HG02798 (cell line): ENCODE data around the gene CSNK1E.

Experiments used
- ATAC-seq: cut with Tn5 transposase; IDR thresholded peaks from one replicate; pipeline ENCODE4 v1.9.1; 2021; ENCODE audit warnings: mild to moderate bottlenecking; ENCODE audit not compliant: unreplicated experiment, poor library complexity

Gene CSNK1E

DNA sequence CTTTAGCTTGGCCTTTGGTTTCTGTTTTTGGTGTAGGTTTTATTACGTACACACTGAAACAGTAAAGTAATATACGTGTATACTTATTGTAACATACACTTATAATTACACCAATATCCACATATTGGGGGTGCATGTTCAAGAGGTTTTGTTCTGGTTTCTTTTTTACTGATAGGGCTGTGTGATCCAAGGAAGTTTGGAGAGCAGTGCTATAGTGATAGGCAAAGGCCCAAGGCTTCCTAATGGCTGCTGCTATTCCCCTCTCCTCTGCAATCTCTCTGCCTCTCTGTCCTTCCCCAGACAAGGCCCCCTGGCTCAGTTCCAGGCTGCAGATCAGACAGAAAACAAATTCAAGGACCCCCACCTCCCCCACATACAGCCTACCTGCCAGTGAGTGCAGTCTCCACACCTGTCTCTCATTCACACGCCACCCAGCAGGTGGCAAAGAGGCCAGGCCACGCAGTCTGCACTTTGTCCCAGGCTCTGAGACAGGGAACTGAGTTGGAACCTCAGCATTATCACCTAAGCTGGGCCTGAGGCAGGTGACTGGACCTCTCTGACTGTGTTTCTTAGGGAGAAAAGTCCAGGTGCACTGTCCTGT lies 59.5 kb downstream of the CSNK1E start:
- no peak for ATAC-seq

DNA sequence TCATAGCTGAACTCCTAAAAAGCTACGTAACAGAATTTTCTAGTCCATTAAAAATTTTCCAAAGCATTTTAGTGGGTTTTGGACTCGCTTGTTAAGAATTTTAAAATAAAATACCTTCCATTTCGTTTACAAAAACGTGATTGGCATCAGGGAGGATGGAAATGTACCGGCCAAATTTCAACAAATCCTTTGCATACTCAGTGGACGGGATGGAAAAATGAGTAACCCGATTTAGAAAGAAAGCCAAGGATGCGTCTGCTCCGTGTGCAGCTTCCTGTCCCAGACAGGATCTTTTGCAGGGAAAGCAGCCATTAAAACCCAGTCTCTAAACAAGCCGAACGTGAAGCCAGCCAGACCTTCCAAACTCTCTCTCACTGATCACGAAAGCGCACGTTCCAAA lies 60.1 kb downstream of the CSNK1E start:
- no peak for ATAC-seq

DNA sequence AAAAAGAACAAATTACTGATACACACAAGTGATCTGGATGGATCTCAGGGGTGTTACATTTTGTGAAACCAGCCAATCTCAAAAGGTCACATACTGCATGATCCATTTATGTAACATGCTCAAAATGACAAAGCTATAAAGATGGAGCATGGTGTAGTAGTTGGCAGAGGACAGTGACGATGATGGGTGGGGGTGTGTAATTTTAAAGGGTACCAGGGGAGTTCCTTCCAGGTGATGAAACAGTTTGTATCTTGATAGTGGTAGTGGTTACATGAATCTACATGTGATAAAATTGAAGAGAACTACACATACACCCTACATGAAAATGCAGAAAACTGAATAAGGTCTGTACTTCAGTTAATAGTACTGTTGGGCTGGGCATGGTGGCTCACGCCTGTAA lies 61.5 kb downstream of the CSNK1E start:
- ATAC-seq = no peak

GRCh38 chr22:38251341-38251692 lies 65.9 kb downstream of the CSNK1E start:
- ATAC-seq = no peak

DNA sequence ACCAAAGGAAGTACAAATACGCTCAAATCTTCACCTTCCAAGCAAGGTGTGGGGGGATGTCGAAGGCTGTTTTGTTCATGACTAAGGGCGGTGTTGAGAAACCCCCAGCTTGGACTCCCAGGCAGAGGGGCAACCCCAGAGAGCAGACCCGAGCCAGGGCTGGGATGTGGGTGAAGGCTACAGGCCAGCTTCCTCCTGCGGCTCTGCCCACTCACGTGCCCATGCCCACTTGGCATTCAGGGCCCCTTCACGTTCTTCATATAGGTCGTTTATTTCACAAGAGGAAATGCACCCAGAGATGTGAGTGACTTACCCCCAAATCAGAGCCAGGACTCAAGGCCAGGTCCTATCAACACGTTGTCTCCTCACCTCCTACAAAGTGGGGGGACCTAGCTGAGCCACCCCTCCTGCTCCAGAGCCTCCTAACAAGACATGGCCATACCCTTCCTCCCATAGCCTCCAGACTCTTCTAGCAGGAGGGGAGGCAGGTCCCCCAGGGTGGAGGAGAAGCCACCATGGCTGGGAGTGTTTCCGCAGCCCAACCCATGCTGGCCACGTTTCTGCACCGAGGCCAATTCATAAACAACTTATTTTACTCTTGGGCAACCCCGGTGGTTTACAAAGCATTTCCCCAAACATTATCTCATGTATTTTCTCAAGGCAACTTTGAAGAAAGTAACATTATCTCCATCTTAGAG lies 66.4 kb downstream of the CSNK1E start:
- no peak for ATAC-seq

- ATAC-seq = no peak
These were observed 67.2 kb downstream of the CSNK1E start for GRCh38 chr22:38249803-38250642.

GRCh38 chr22:38249301-38249700 lies 67.9 kb downstream of the CSNK1E start:
- no peak for ATAC-seq

- no peak for ATAC-seq
These were observed 69.0 kb downstream of the CSNK1E start for GRCh38 chr22:38248280-38248679.

DNA sequence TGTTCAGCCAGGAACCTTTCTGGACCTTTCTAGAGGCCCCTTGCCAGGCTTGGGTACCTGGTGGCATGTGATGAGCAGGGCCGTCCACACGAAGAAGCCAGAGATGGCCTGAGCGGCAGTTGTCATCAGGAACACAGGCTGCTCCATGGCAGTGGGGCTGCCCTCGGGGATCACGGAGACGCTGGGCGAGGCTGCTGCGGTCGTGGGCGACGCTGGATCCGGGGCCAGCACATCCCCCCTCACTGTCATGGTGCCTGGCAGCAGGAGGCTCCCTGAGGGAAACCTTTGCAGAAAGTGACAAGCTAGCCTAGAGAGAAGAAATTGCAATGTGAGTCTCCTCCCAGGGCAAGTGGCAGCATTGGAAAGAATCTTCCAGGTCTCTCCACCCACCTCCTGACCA lies 69.5 kb downstream of the CSNK1E start:
- ATAC-seq = no peak

DNA sequence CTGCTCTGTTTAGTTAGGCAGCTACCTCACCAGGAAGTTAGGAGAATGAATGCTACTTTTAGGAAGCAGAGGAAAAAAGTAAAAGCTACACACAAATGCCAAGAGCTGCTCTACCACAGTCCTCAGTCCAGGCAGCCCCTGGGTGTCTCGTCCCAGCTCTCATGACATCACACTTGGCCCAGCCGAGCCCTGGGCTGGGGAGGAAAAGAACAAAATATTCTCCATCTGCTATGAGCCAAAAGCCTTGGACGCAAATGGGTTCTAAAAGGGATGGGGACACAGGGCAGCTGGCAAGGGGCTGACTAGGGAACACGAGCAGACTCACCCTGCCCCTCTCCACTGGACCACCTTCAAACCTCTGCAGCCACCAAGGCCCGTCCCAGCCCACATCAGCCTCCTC lies 70.5 kb downstream of the CSNK1E start:
- no peak for ATAC-seq

- ATAC-seq = no peak
These were observed 71.1 kb downstream of the CSNK1E start for GRCh38 chr22:38246046-38246658.

DNA sequence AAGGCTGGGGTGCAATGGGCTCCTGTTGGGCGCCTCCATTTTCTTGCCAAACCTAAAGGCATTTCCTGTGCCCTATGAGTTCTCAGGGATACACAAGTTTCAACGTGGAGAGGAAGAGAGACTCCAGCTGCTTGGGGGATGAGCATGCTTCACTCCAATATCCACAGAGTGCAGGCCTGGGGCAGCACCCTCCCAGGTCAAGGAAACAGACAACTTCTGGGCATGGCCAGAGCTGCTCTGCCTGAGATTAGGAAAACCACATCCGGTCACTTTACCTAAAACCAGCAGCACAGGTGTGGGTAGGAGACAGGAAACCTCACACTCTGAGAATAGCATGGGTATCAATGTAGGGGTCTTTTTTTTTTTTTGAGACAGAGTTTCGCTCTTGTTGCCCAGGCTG lies 73.1 kb downstream of the CSNK1E start:
- ATAC-seq = no peak

DNA sequence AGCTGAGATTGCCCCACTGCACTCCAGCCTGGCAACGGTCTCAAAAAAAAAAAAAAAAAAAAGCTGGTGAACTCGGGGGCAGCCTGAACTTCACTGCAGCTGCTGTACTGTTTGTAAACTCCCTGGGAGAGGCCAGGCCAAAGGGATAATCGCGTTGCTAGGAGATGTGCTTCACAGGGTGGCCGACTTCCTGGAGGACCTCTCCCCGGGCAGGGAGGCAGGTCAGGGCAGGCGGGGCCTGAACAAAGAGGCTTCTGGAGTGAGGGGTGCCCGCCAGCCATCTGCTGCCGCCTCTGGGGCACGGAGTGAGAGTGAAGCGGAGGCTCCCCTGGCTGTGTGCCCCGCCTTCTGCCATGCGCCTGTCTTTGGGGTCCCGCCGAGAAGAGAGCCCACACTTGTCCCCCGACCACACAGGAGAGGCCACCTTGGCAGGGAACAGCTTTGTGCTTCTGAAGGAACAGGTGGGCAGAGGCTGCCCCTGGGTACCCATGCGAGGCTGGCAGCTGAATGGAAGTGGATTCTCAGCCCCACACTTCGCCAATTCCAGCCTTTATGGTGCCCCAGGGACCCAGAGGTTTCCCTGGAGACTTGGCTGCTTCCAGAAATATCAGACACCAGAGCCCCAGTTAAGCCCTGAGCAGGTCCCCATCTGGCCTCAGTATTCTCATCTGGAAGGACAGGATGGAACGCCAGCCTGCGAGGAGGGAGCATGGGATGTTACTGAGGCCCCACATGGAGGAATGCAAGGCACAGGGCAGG lies 74.0 kb downstream of the CSNK1E start:
- no peak for ATAC-seq

- ATAC-seq = no peak
These were observed 76.4 kb downstream of the CSNK1E start for GRCh38 chr22:38240734-38241252.
